KOPT-K1 (cell line): ENCODE measurements around the gene RUFY3.

Experiments used
- H3K27ac ChIP-seq: fragments of 200-600 bp; sonication (generic); 2 replicates; pipeline ENCODE4 v1.5.1; 2016; ENCODE audit warnings: antibody characterized with exemption, mild to moderate bottlenecking, low read depth, low read length; ENCODE audit not compliant: poor library complexity, severe bottlenecking
- H3K36me3 ChIP-seq: fragments of 200-600 bp; sonication (generic); 2 replicates; pipeline ENCODE4 v1.5.1; 2017; ENCODE audit warnings: antibody characterized with exemption, mild to moderate bottlenecking, low read length, moderate library complexity; ENCODE audit not compliant: insufficient read depth
- H3K9me3 ChIP-seq: fragments of 200-600 bp; sonication (generic); 2 replicates; pipeline ENCODE4 v1.5.1; 2017; ENCODE audit warnings: antibody characterized with exemption, low read length, mild to moderate bottlenecking; ENCODE audit not compliant: insufficient read depth, poor library complexity, severe bottlenecking

The RUFY3 gene

DNA sequence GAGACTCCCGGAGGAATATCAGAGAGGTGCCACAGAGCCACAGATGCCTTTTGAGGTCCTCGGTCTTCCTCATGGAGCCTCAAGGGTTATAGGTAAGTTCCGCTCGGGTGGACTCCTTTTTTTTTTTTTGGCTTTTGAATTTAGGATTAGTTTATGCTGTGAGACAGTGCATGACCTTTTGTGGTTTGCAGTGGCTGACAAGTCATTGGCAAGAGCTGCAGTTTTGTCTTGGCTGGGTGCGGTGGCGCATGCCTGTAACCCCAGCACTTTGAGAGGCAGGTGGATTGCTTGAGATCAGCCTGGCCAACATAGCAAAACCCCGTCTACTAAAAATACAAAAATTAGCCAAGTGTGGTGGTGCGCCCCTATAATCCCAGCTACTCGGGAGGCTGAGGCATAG is 122.4 kb downstream of the RUFY3 start:
- H3K27ac ChIP-seq, result no peak overlapping the region
- H3K9me3 ChIP-seq, result no peaks in the 10 kb centered on the region
- no peaks in the 10 kb centered on the region for H3K36me3 ChIP-seq

DNA sequence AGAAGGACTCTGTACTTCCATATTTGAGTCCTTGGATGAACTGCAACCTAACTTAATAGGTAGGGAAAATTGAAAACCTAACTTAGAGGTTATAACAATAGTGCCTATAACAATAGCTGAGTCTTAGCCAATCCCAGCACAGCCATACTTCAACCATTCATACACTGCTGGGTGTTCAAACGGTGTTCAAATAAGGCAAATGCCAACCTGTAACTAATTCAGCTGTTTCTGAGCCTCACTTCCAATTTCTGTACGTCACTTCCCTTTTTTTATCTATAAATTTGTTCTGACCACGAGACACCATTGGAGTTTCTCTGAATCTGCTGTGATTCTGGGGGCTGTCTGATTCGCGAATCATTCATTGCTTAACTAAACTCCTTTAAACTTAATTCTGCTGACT is 127.5 kb downstream of the RUFY3 start:
- Histone ChIP-seq H3K9me3 (no peaks in the 10 kb centered on the region), H3K36me3 (no peaks in the 10 kb centered on the region), H3K27ac (no peak overlapping the region)

DNA sequence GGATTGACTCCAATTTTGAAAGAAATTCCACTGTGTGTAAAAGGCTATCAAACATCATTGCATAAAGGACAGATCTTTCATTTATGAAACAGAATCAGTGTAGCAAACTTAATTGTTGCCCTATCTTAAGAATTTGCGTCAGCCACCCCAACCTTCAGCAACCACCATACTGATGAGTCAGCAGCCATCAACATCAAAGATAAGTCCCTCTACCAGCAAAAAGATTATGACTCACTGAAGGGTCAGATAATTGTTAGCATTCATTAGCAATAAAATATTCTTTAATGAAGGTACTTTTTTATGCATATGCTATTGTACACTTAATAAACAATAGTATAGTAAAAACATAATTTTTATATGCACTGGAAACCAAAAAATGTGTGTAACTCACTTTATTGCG is 133.7 kb downstream of the RUFY3 start:
- no peaks in the 10 kb centered on the region for H3K36me3 ChIP-seq
- H3K9me3 ChIP-seq, result no peaks in the 10 kb centered on the region
- H3K27ac ChIP-seq, result no peak overlapping the region
